GM18526 (cell line): ENCODE measurements around the gene GINS1.

Source experiments
- POLR2A ChIP-seq: IDR thresholded peaks from 3 replicates; pipeline ENCODE4 v1.6.1; 2011; ENCODE audit not compliant: insufficient read length; ENCODE audit errors: extremely low read depth

Gene GINS1

DNA sequence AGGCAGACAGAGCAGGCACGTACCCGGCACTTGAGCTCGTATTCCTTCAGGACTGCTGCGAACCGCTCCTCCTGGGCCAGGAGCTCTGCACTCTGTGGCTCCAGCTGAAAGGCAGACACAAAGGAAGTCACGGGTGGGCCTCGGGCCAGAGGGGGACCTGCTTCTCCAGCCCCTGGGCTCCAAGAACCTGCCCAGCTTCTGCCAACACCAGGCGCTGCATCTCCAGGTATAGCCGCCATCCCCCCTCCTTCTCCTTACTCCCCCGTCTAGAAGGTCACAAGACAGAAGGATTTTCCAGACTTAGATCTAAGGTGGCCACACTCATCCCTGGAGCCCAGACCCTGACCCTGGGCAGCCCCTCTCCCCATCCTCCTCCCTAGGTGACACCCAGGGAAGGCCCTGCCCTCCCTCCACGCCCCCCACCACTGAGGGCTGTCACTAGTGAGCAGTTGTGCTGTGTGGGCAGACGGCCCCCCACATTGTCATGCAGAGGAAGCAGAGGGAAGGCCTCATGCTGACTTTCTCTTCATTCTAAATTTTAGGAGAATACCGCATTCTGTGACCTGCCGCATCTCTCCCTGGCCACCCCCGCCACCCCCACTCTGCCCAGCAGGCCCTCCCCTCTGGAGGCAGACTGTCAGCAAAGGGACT lies 81.9 kb downstream of the GINS1 start:
- no peak for TF ChIP-seq POLR2A

- no peak for TF ChIP-seq POLR2A
Measured at GRCh38 chr20:25490656-25491445, 83.4 kb downstream of the GINS1 start.

DNA sequence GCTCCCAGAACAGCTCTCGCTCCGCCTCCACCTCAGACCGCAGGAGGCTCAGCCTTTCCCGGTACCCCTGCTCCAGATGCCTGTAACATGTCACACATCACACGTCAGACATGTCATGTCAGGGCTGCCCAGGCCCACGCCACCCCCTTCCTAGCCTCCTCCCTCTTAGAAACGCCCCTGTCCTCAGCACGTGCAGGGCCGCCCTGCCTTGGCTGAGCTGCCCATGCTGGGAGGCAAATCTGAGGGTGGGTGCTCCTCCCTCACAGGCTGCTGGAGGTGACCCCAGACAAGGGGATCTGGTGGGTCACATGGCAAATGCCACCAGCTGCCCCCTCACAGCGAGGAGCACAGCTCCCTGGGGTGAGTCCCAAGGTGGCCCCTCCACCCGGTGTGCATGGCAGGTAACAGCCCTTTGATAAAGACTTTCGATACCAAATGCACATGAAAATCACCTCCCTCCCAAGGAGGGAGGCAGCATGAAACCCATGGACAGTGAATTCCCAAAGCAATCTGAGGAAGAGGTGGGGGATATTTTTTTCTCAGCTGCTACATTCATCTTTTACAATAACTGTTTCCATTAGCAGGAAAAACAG lies 84.1 kb downstream of the GINS1 start:
- no peak for TF ChIP-seq POLR2A

- no peak for TF ChIP-seq POLR2A
Measured at GRCh38 chr20:25493137-25493536, 85.7 kb downstream of the GINS1 start.

DNA sequence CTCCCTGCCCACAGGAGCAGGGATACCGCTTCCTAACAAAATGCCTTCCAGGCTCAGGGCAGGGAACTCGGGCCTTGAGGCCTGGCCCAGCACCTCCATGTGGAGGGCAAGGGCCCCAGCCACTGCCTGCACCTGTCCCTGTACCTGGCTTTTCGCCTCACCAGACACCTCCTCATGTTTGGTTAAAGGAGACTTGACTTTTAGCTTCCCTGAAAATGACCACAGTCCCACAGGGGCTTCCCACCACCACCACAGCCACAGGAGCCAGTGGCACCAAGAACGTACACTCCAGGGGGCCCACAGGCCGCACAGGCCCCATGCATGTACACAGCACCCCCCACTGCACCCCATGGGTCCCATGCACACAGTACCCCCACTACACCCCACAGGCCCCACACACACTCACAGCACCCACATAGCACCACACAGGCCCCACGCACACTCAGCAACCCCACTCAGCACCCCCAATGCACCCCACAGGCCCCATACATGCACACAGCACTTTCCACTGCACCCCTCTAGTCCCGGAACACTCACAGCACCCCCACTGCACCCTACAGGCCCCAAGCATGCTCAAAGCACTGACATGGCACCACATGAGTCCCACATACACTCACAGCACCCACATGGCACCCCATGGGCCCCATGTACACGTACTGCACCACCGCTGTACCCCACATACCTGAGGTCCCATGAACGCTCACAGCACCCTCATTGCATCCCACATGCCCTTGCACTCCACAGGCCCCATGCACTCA lies 86.5 kb downstream of the GINS1 start:
- TF ChIP-seq POLR2A, result no peak

GRCh38 chr20:25494506-25495188 lies 87.2 kb downstream of the GINS1 start:
- no peak for TF ChIP-seq POLR2A

- TF ChIP-seq POLR2A, result no peak
Measured at GRCh38 chr20:25495189-25495824, 87.8 kb downstream of the GINS1 start.

DNA sequence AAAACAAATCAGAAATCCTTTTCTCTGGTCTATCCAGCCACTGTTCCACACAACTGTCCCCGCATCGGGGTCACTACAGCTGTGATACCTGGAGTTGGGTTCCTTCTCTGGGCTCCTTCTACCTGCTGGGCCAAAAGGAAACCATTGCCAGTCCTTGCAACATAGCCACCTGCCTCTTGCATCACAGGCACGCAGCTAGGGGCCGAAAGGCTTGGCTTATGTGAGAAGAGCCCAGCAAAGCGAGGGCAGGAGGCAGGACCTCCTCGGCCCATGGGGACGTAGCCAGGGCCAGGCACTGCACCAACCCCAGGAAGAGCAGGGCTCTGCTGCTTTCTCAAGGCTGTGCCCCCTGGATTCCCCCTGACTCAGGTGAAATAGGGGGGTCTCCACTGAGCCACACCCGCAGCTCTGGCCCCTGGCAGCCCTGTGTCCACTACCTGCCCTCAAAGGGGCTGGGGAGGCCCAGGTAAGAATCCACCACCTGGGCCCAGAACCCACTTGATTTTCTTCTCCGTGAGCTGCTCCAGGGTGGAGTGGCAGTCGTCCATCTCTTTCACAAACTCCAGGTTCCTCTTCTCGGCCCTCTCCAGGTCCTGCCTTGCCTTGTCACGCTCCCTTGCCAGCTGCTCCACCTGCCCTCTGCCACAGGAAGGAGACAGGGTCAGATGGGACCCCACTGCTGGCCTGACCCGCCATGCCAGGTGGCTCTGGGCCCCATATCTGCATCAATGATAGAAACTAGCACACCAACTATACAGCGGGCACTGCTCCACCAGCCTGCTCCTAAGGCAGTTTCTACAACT lies 88.9 kb downstream of the GINS1 start:
- TF ChIP-seq POLR2A, result no peak

- TF ChIP-seq POLR2A, result no peak
Measured at GRCh38 chr20:25496968-25497401, 89.5 kb downstream of the GINS1 start.

- no peak for TF ChIP-seq POLR2A
Measured at GRCh38 chr20:25497586-25498279, 90.3 kb downstream of the GINS1 start.
